ENCODE data around the gene JPT2.

GRCh38 chr16:1745900-1746692, 68.0 kb downstream of the JPT2 start:
- TF ChIP-seq CTCF (conservative IDR thresholded peaks at IDR 0.05; ENCODE audit: low read depth, low read length) (no peak), EZH2 (IDR thresholded peaks at IDR 0.05; ENCODE audit: borderline replicate concordance, low read depth, low read length, poor library complexity, severe bottlenecking) (no peak)

Data from A673 (cell line).